ENCODE data around the gene SMC1B.

SMC1B gene

GRCh38 chr22:45310331-45310976, 102.9 kb downstream of the SMC1B start:
- ChIA-PET POLR2A (ENCODE audit: low non-redundant PET) (no interaction called here), CTCF (interaction anchor here (0.6 kb wide), 2 partner anchors 23 to 293 kb away, joined by 3 to 8 read pairs; no protein-coding TSS in a partner anchor)
- TF ChIP-seq CTCF (conservative IDR thresholded peaks at IDR 0.05; ENCODE audit: low read depth), result no peak
- no peak for DNase-seq (ENCODE audit: low spot score)
- H3K27ac ChIP-seq, result peak overlapping the region; percentile 77

GRCh38 chr22:45309422-45310227, 103.8 kb downstream of the SMC1B start, which contains the start of gene FAM118A:
FAM118A (plus strand) TSS chr22:45309934; CDS start chr22:45322380, 12,446 bp downstream.
- peak; percentile 92 for DNase-seq (ENCODE audit: low spot score)
- TF ChIP-seq CTCF (conservative IDR thresholded peaks at IDR 0.05; ENCODE audit: low read depth), result no peak
- ChIA-PET CTCF (interaction anchor here (0.6 kb wide), 1 partner anchor 294 kb away, joined by 3 read pairs; no protein-coding TSS in a partner anchor), POLR2A (ENCODE audit: low non-redundant PET) (no interaction called here)
- H3K27ac ChIP-seq, result peak within 1 kb of the TSS; percentile 77

- peak overlapping the region; percentile 77 for H3K27ac ChIP-seq
- ChIA-PET CTCF (no interaction called here), POLR2A (ENCODE audit: low non-redundant PET) (no interaction called here)
- no peak for TF ChIP-seq CTCF (conservative IDR thresholded peaks at IDR 0.05; ENCODE audit: low read depth)
- no peak for DNase-seq (ENCODE audit: low spot score)
Observed at GRCh38 chr22:45308957-45309421, 104.4 kb downstream of the SMC1B start.

GRCh38 chr22:45308391-45308956, 104.9 kb downstream of the SMC1B start:
- POLR2A ChIA-PET (ENCODE audit: low non-redundant PET), result no interaction called here
- no peak for TF ChIP-seq CTCF (conservative IDR thresholded peaks at IDR 0.05; ENCODE audit: low read depth)
- no peak for DNase-seq (ENCODE audit: low spot score)
- CTCF ChIA-PET, result no interaction called here
- H3K27ac ChIP-seq, result peak overlapping the region; percentile 77

GRCh38 chr22:45306139-45306538, 107.3 kb downstream of the SMC1B start:
- CTCF ChIA-PET, result no interaction called here
- no peak for DNase-seq (ENCODE audit: low spot score)
- H3K27ac ChIP-seq, result no peak overlapping the region
- POLR2A ChIA-PET (ENCODE audit: low non-redundant PET), result no interaction called here
- TF ChIP-seq CTCF (conservative IDR thresholded peaks at IDR 0.05; ENCODE audit: low read depth), result no peak

GRCh38 chr22:45305456-45306075, 107.8 kb downstream of the SMC1B start:
- no peak for TF ChIP-seq CTCF (conservative IDR thresholded peaks at IDR 0.05; ENCODE audit: low read depth)
- no peak for DNase-seq (ENCODE audit: low spot score)
- no peak overlapping the region for H3K27ac ChIP-seq
- ChIA-PET POLR2A (ENCODE audit: low non-redundant PET) (no interaction called here), CTCF (no interaction called here)

Measured in RWPE1 (cell line).